ENCODE data around the gene MAP1LC3B. TPM values are rescaled to one million over a fixed set of nuclear protein-coding genes. Genes with fewer than 3 reads are reported as not detected.
A peak's percentile ranks its signal among the peaks of the same experiment; 100 is the strongest.
"Not testable (repeated sequence)": the region's sequence is repeated elsewhere in the genome, so short reads cannot be mapped to it uniquely, and the experiment has no call there.

The MAP1LC3B gene
- total and polyA plus RNA-seq, 12 donors = 43.3 to 116 (median 66.2) TPM

GRCh38 chr16:87387942-87388817 lies 4.0 kb upstream of the MAP1LC3B start:
- peak overlapping the region; percentile 66 to 95 (median 93) for H3K27ac ChIP-seq
- no peak overlapping the region for H3K4me3 ChIP-seq
- intact Hi-C loops (cut with DNase I) = no loop called here
- TF ChIP-seq CTCF (IDR thresholded peaks at IDR 0.05) (no peak), POLR2A (IDR thresholded peaks at IDR 0.05) (peak; percentile 41 to 90)
- no peaks in the 10 kb centered on the region for H3K27me3 ChIP-seq
- DNase-seq = peak; percentile 94 to 99 (median 99)
- WGBS, 4 donors = 7 to 10% (median 8%) methylated on average over 18 of the region's 18 CpGs
- no peaks in the 10 kb centered on the region for H3K9me3 ChIP-seq (replicated peaks in 1 of 3)
- no peaks in the 10 kb centered on the region for H3K36me3 ChIP-seq (replicated peaks in 1 of 2)
- peaks cover 20 to 32% of the 10 kb centered on the region in 2 donors for H3K4me1 ChIP-seq (replicated peaks in 1 of 2)

GRCh38 chr16:87388818-87389134 lies 3.4 kb upstream of the MAP1LC3B start:
- Histone ChIP-seq H3K4me3 (no peak overlapping the region), H3K27ac (peak overlapping the region in 4 of 5 donors; percentile 91 to 95 (median 93)), H3K4me1 (replicated peaks in 1 of 2) (peaks cover 26 to 37% of the 10 kb centered on the region in 2 donors), H3K27me3 (no peaks in the 10 kb centered on the region), H3K36me3 (replicated peaks in 1 of 2) (no peaks in the 10 kb centered on the region), H3K9me3 (replicated peaks in 1 of 3) (no peaks in the 10 kb centered on the region)
- TF ChIP-seq CTCF (IDR thresholded peaks at IDR 0.05) (no peak), POLR2A (IDR thresholded peaks at IDR 0.05) (no peak)
- 8 to 16% (median 12%) methylated on average over 1 of the region's 1 CpG for WGBS, 4 donors
- no peak for DNase-seq
- intact Hi-C loops (cut with DNase I) = no loop called here

- Histone ChIP-seq H3K27me3 (no peaks in the 10 kb centered on the region), H3K4me3 (no peak overlapping the region), H3K27ac (peak overlapping the region in 4 of 5 donors; percentile 24 to 95 (median 92)), H3K9me3 (replicated peaks in 1 of 3) (no peaks in the 10 kb centered on the region), H3K36me3 (replicated peaks in 1 of 2) (no peaks in the 10 kb centered on the region), H3K4me1 (replicated peaks in 1 of 2) (peaks cover 31 to 41% of the 10 kb centered on the region in 2 donors)
- peak in 3 of 7 donors; percentile 5 to 37 (median 7) for DNase-seq
- intact Hi-C loops (cut with DNase I) = no loop called here
- TF ChIP-seq CTCF (IDR thresholded peaks at IDR 0.05) = no peak
- no peak for TF ChIP-seq POLR2A (IDR thresholded peaks at IDR 0.05)
- 80 to 85% (median 83%) methylated on average over 5 of the region's 5 CpGs for WGBS, 4 donors
Measured at GRCh38 chr16:87389245-87389644, 2.9 kb upstream of the MAP1LC3B start.

GRCh38 chr16:87389914-87390313 lies 2.2 kb upstream of the MAP1LC3B start:
- H3K9me3 ChIP-seq (replicated peaks in 1 of 3); H3K36me3 ChIP-seq (replicated peaks in 1 of 2); intact Hi-C loops (cut with DNase I); H3K27me3 ChIP-seq; H3K4me3 ChIP-seq: not testable (repeated sequence)
- H3K27ac ChIP-seq = peak overlapping the region in 1 of 5 donors; percentile 99
- peaks cover 29 to 41% of the 10 kb centered on the region in 2 donors for H3K4me1 ChIP-seq (replicated peaks in 1 of 2)
- peak in 2 of 7 donors; percentile 18 to 49 for DNase-seq
- WGBS, 4 donors = 94 to 97% (median 95%) methylated on average over 9 of the region's 9 CpGs
